Thyroid gland (tissue), 4 donors: ENCODE measurements around the gene KRTAP12-2.

Experiments used
- POLR2A ChIP-seq, 2 donors: fragments of 450-650 bp; IDR thresholded peaks; one replicate each; pipeline ENCODE4 v1.6.1; 2017; ENCODE audit warnings: antibody characterized with exemption in 2 of 2, mild to moderate bottlenecking in 2 of 2, moderate library complexity in 1 of 2
- TF ChIP-seq, protein P1 (sequence below), 6 experiments: fragments of 200-600 bp in 3 of 6; fragments of 450-650 bp in 3 of 6; sonication (generic) in 3 of 6; IDR thresholded peaks; one replicate each; pipeline ENCODE4 v1.5.1; 2016 to 2019; ENCODE audit warnings: antibody characterized with exemption in 6 of 6, mild to moderate bottlenecking in 2 of 6, inconsistent platforms in 1 of 6, moderate library complexity in 1 of 6

DNA sequence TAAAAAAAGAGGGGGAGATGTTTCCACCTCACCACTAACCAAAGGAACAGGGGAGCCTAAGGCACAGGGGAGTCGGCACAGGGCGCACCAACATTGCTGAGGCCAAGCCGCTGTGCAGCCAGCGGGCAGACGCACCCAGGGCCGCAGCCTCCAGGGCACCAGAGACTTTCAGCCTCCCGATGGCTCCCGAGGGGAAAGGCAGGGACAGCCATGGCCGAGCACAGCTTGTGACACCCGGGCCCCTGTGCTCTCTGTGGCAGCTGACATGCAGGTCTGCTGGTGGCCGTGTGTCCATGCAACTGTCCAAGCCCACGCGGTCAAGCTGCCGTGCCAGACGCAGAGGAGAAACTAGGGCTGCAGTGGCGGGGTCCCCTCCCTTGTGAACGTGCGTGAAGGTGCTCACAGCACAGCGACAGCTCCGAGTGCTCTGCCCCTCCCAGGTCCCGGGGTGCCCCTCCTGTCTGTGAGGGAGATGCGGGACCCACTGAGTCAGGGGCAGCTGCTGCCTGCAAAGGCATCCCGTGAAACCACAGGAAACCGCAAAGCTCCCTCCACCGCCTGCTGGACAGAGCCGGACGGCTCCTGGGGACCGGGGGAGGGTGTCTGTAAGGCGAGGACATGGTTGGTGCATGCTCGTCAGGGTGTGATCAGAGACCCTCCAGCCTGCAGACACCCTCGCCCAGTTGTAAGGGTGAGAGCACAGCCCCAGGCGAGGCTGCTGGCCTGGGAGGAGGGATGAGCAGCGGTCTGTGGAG lies 18.0 kb downstream of the KRTAP12-2 start:
- TF ChIP-seq, protein P1, sequence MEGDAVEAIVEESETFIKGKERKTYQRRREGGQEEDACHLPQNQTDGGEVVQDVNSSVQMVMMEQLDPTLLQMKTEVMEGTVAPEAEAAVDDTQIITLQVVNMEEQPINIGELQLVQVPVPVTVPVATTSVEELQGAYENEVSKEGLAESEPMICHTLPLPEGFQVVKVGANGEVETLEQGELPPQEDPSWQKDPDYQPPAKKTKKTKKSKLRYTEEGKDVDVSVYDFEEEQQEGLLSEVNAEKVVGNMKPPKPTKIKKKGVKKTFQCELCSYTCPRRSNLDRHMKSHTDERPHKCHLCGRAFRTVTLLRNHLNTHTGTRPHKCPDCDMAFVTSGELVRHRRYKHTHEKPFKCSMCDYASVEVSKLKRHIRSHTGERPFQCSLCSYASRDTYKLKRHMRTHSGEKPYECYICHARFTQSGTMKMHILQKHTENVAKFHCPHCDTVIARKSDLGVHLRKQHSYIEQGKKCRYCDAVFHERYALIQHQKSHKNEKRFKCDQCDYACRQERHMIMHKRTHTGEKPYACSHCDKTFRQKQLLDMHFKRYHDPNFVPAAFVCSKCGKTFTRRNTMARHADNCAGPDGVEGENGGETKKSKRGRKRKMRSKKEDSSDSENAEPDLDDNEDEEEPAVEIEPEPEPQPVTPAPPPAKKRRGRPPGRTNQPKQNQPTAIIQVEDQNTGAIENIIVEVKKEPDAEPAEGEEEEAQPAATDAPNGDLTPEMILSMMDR (IDR thresholded peaks at IDR 0.05) = no peak
- TF ChIP-seq POLR2A (IDR thresholded peaks at IDR 0.05) = no peak
